ENCODE measurements around the gene PILRB. TPM values are rescaled to one million over a fixed set of nuclear protein-coding genes. Genes with fewer than 3 reads are reported as not detected.
"Not testable (repeated sequence)": the region's sequence is repeated elsewhere in the genome, so short reads cannot be mapped to it uniquely, and the experiment has no call there.

PILRB gene
- 10 to 100 TPM; 29.0 to 55.9 (median 41.1) TPM for total RNA-seq
- polyA plus RNA-seq = 10 to 100 TPM; 17.2 to 50.2 TPM
- long read RNA-seq, donor 1, partial matches to known transcripts = 0 of 12 reads
- long read RNA-seq, donor 1, other reads (novel, unspliced or antisense) = 10 of 12 reads
- long read RNA-seq, donor 2, partial matches to known transcripts = 0 of 3 reads
- long read RNA-seq, donor 2, other reads (novel, unspliced or antisense) = 0 of 3 reads
- long read RNA-seq, donor 3, partial matches to known transcripts = 0 of 1 reads
- long read RNA-seq, donor 3, other reads (novel, unspliced or antisense) = 1 of 1 reads

GRCh38 chr7:100358027-100358856, at the start of gene PILRB:
Gene PILRB (plus strand): TSS chr7:100358117. CDS start chr7:100358303, 186 bp downstream.
- no peak within 1 kb of the TSS for H3K27ac ChIP-seq
- no peak for DNase-seq
- H3K27me3 ChIP-seq = no peaks in the 10 kb centered on the region
- no peaks in the 10 kb centered on the region for H3K36me3 ChIP-seq
- TF ChIP-seq, protein P1, sequence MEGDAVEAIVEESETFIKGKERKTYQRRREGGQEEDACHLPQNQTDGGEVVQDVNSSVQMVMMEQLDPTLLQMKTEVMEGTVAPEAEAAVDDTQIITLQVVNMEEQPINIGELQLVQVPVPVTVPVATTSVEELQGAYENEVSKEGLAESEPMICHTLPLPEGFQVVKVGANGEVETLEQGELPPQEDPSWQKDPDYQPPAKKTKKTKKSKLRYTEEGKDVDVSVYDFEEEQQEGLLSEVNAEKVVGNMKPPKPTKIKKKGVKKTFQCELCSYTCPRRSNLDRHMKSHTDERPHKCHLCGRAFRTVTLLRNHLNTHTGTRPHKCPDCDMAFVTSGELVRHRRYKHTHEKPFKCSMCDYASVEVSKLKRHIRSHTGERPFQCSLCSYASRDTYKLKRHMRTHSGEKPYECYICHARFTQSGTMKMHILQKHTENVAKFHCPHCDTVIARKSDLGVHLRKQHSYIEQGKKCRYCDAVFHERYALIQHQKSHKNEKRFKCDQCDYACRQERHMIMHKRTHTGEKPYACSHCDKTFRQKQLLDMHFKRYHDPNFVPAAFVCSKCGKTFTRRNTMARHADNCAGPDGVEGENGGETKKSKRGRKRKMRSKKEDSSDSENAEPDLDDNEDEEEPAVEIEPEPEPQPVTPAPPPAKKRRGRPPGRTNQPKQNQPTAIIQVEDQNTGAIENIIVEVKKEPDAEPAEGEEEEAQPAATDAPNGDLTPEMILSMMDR (IDR thresholded peaks at IDR 0.05) = no peak
- TF ChIP-seq POLR2A (IDR thresholded peaks at IDR 0.05) = no peak
- H3K4me1 ChIP-seq (ENCODE audit: insufficient read depth) = no peaks in the 10 kb centered on the region
- H3K9me3 ChIP-seq = no peaks in the 10 kb centered on the region
- intact Hi-C loops (cut with DNase I) = loop anchor here in 2 of 4 donors (10.0 kb wide), 2 partner anchors 47 to 1053 kb away; no protein-coding TSS in a partner anchor
- H3K4me3 ChIP-seq = no peak within 1 kb of the TSS
- 69 to 75% (median 71%) methylated on average over 11 of the region's 11 CpGs for WGBS, 3 donors

- H3K36me3 ChIP-seq; intact Hi-C loops (cut with DNase I); H3K9me3 ChIP-seq; H3K27ac ChIP-seq; H3K27me3 ChIP-seq; H3K4me1 ChIP-seq (ENCODE audit: insufficient read depth); DNase-seq; H3K4me3 ChIP-seq: not testable (repeated sequence)
- 92 to 95% (median 93%) methylated on average over 4 to 5 of the region's 5 CpGs for WGBS, 3 donors
Measured at GRCh38 chr7:100318329-100318728, 39.6 kb upstream of the PILRB start.

DNA sequence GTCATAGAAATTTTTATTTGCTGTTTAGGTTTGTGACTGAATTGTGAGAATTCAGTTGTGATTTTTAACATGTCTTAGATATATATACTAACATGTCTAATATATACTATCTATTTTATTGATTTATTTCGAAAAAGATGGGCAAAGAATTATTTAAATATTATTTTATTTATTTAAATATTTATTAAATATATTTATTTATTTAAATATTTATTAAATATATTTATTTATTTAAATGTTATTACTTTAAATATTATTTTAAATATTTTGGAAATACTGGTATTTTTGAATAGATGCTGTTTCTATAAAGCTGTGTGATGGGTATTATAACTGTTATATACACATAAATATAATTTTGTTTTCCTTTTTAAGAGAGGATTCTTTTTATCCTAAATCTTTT, 36.3 kb upstream of the PILRB start:
- H3K36me3 ChIP-seq; H3K9me3 ChIP-seq; H3K4me1 ChIP-seq (ENCODE audit: insufficient read depth); H3K4me3 ChIP-seq; H3K27ac ChIP-seq; H3K27me3 ChIP-seq; DNase-seq; intact Hi-C loops (cut with DNase I): not testable (repeated sequence)
- 93 to 98% (median 95%) methylated on average over 1 of the region's 1 CpG for WGBS, 3 donors

DNA sequence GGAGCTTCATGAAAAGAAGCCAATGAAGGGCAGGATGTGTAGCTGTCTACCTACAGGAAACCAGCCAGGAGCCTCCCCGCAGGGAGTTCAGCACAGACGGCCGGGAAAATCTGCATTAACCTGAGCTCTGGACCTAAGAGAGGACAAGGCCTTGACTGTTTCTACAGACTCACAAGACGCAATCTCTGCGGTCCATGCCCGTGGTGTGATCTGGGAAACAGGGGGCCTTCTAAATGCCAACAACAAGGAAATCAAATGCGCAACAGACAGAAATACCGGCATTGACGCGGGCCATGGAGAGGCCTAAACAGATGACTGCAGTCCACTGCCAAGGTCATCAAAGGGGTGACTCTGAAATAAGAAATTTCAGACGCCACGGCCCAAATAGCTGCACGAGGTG, 33.7 kb upstream of the PILRB start:
- H3K4me1 ChIP-seq (ENCODE audit: insufficient read depth); DNase-seq; H3K4me3 ChIP-seq; H3K27me3 ChIP-seq; H3K9me3 ChIP-seq; intact Hi-C loops (cut with DNase I); H3K36me3 ChIP-seq; H3K27ac ChIP-seq: not testable (repeated sequence)
- 89 to 94% (median 92%) methylated on average over 13 of the region's 13 CpGs for WGBS, 3 donors

GRCh38 chr7:100325671-100326070, 32.2 kb upstream of the PILRB start:
- H3K9me3 ChIP-seq; H3K4me3 ChIP-seq; intact Hi-C loops (cut with DNase I); H3K36me3 ChIP-seq; H3K4me1 ChIP-seq (ENCODE audit: insufficient read depth); H3K27ac ChIP-seq; H3K27me3 ChIP-seq; DNase-seq: not testable (repeated sequence)
- 87 to 93% (median 89%) methylated on average over 9 of the region's 9 CpGs for WGBS, 3 donors

DNA sequence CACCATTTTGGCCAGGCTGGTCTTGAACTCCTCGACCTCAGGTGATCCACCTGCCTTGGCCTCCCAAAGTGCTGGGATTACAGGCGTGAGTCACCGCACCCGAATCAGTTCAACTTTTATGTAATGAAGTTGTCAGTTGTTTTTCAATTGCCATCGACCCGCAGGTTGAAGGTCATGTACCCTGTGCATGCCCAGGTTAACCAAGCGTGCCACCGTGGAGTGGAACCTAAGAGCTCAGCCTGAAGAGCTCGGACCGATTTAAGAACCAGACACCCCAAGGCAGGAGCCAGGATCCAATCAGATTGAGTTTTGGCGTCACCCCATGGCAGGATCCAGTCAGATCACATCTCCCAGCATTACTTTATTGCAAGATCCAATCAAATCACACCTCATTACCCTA, 31.0 kb upstream of the PILRB start:
- H3K4me3 ChIP-seq; H3K4me1 ChIP-seq (ENCODE audit: insufficient read depth); intact Hi-C loops (cut with DNase I); DNase-seq; H3K9me3 ChIP-seq; H3K27me3 ChIP-seq; H3K27ac ChIP-seq; H3K36me3 ChIP-seq: not testable (repeated sequence)
- 94 to 98% (median 94%) methylated on average over 7 to 10 of the region's 11 CpGs for WGBS, 3 donors

All from ovary (tissue), 10 donors.